K562 (cell line): ENCODE measurements around the gene AQP9. TPM values are rescaled to one million over a fixed set of nuclear protein-coding genes. Genes with fewer than 3 reads are reported as not detected.
A peak's percentile ranks its signal among the peaks of the same experiment; 100 is the strongest.

Experiments used
- ATAC-seq: fragments of 200-7000 bp; cut with Tn5 transposase; 3 replicates; pipeline ENCODE4 v1.9.1; 2020; ENCODE audit warnings: moderate library complexity
- BruUV-seq: library from RNA; stranded (reverse); fragments of 400-500 nt; replicated peaks from 2 replicates; lab custom pipeline; 2021; lab: Mats Ljungman, UMichigan
- CTCF ChIA-PET: fragments of 300-600 bp; formaldehyde crosslinking; extraction: SDS; loops from one replicate; lab custom pipeline; 2021; ENCODE audit warnings: low intra/inter-chr PET ratio; lab: Yijun Ruan, JAX
- POLR2A ChIA-PET: fragments of 300-600, 350-650 bp; sonication (Branson Sonifier 250); formaldehyde crosslinking; extraction: SDS; loops from one replicate; lab custom pipeline; 2021; ENCODE audit warnings: antibody characterized with exemption, inconsistent platforms; lab: Yijun Ruan, JAX
- DNase-seq, 4 experiments: peaks; one replicate each; pipeline versions ENCODE4 v3.0.0 to v3.0.0-alpha.2; 2011 to 2018; ENCODE audit warnings: low spot score in 3 of 4, mixed read lengths in 3 of 4; ENCODE audit errors: extremely low read depth in 1 of 4
- FAIRE-seq: peaks from 2 replicates; lab custom pipeline; 2011; peaks lifted over from hg19 to GRCh38; lab: Jason Lieb, UNC
- H2AFZ ChIP-seq: 2 replicates; pipeline ENCODE4 v1.6.0; 2011; ENCODE audit warnings: low read depth, low read length, control low read depth, inconsistent platforms
- H3K27ac ChIP-seq: fragments of 200-600 bp; 3 replicates; pipeline ENCODE4 v1.8.0; 2011; ENCODE audit warnings: low read depth, mild to moderate bottlenecking, control low read depth, inconsistent platforms, low read length, moderate library complexity, mixed read lengths; ENCODE audit errors: extremely low read depth
- H3K27me3 ChIP-seq, 2 experiments: fragments of 300-600 bp in 1 of 2; 2 replicates in 1 of 2; 3 replicates in 1 of 2; pipeline versions ENCODE4 v1.6.0 to v1.8.0; 2011; ENCODE audit warnings: inconsistent platforms in 2 of 2, low read length in 2 of 2, mild to moderate bottlenecking in 1 of 2, mixed read lengths in 1 of 2, moderate library complexity in 1 of 2; ENCODE audit not compliant: control insufficient read depth in 2 of 2, insufficient read depth in 2 of 2
- H3K36me3 ChIP-seq: fragments of 300-600 bp; 3 replicates; pipeline ENCODE4 v1.8.0; 2011; ENCODE audit warnings: mild to moderate bottlenecking, low read length, inconsistent platforms; ENCODE audit not compliant: control insufficient read depth, insufficient read depth
- H3K4me1 ChIP-seq, 2 experiments: fragments of 200-600 bp in 1 of 2; replicated peaks in 1 of 2; 2 replicates in 1 of 2; 3 replicates in 1 of 2; pipeline versions ENCODE4 v1.5.1 to v1.8.0; 2011; ENCODE audit warnings: inconsistent platforms in 2 of 2, low read length in 2 of 2, mild to moderate bottlenecking in 1 of 2, mixed read lengths in 1 of 2, moderate library complexity in 1 of 2; ENCODE audit not compliant: control insufficient read depth in 2 of 2, insufficient read depth in 2 of 2
- H3K4me2 ChIP-seq: 2 replicates; pipeline ENCODE4 v1.6.1; 2011; ENCODE audit warnings: low read length, control low read depth, inconsistent platforms, mixed read lengths; ENCODE audit not compliant: insufficient read depth
- H3K4me3 ChIP-seq: fragments of 200-600 bp; sonication (generic), shearing (Covaris generic); 2 replicates; pipeline ENCODE4 v1.5.1; 2016; ENCODE audit warnings: control low read depth, inconsistent platforms
- H3K79me2 ChIP-seq: fragments of 200-600 bp; 3 replicates; pipeline ENCODE4 v1.8.0; 2011; ENCODE audit warnings: low read length, inconsistent platforms; ENCODE audit not compliant: control insufficient read depth, insufficient read depth
- H3K9ac ChIP-seq, 2 experiments: 2 replicates each; pipeline versions ENCODE4 v1.6.0 to v1.6.1; 2011; ENCODE audit warnings: low read depth in 2 of 2, low read length in 2 of 2, control low read depth in 1 of 2, inconsistent platforms in 1 of 2, mild to moderate bottlenecking in 1 of 2, mixed read lengths in 1 of 2; ENCODE audit not compliant: insufficient read depth in 1 of 2
- H3K9me1 ChIP-seq: one replicate; pipeline ENCODE4 v1.6.0; 2011; ENCODE audit warnings: inconsistent platforms, mild to moderate bottlenecking, low read length, moderate library complexity; ENCODE audit not compliant: control insufficient read depth, insufficient read depth
- H3K9me3 ChIP-seq: replicated peaks from 2 replicates; pipeline ENCODE4 v1.5.1; 2011; ENCODE audit warnings: low read depth, low read length, inconsistent platforms; ENCODE audit not compliant: control insufficient read depth, insufficient read depth
- H4K20me1 ChIP-seq: replicated peaks from 2 replicates; pipeline ENCODE4 v1.6.1; 2011; ENCODE audit warnings: low read length, inconsistent platforms, mixed read lengths; ENCODE audit not compliant: control insufficient read depth, insufficient read depth
- BDP1 ChIP-seq: IDR thresholded peaks from 3 replicates; pipeline ENCODE4 v1.6.1; 2011; ENCODE audit not compliant: insufficient read length, insufficient read depth
- CAMTA2 ChIP-seq: fragments of 250-450 bp; sonication (Bioruptor Pico); conservative IDR thresholded peaks from 2 replicates; pipeline ENCODE4 v1.5.1; 2022
- ESRRB ChIP-seq: fragments of 250-450 bp; sonication (Bioruptor Pico); IDR thresholded peaks from 2 replicates; pipeline ENCODE4 v1.5.0; 2020; ENCODE audit warnings: mild to moderate bottlenecking, moderate library complexity, borderline replicate concordance
- MCM3 ChIP-seq: fragments of 450-650 bp; IDR thresholded peaks from 2 replicates; pipeline ENCODE4 v1.6.1; 2016
- NR4A1 ChIP-seq, 2 experiments: fragments of 250-450 bp in 1 of 2; fragments of 450-650 bp in 1 of 2; sonication (Bioruptor Pico) in 1 of 2; IDR thresholded peaks; 2 replicates each; pipeline versions ENCODE4 v1.4.0 to v1.6.1; 2016 to 2020; ENCODE audit warnings: mild to moderate bottlenecking in 2 of 2, missing compliant biosample characterization in 1 of 2, missing genetic modification characterization in 1 of 2, moderate library complexity in 1 of 2
- PRMT5 ChIP-seq: sonication (generic); formaldehyde crosslinking; IDR thresholded peaks from 2 replicates; pipeline ENCODE4 v1.5.0; 2020; ENCODE audit warnings: missing genetic modification reagents
- RBM25 ChIP-seq: fragments of 200-400 bp; formaldehyde crosslinking; IDR thresholded peaks from 2 replicates; pipeline ENCODE4 v1.6.1; 2018; ENCODE audit warnings: low read length, low read depth, moderate library complexity; ENCODE audit not compliant: severe bottlenecking
- SLC30A9 ChIP-seq: fragments of 250-450 bp; sonication (Bioruptor Pico); IDR thresholded peaks from 2 replicates; pipeline ENCODE4 v1.8.0; 2022; ENCODE audit warnings: mild to moderate bottlenecking, moderate library complexity
- SMAD4 ChIP-seq: fragments of 250-450 bp; sonication (Bioruptor Pico); conservative IDR thresholded peaks from 2 replicates; pipeline ENCODE4 v1.8.0; 2021; ENCODE audit warnings: inconsistent platforms, mild to moderate bottlenecking, moderate library complexity
- STAT5A ChIP-seq: IDR thresholded peaks from 2 replicates; pipeline ENCODE4 v1.6.1; 2012; ENCODE audit warnings: low read length, inconsistent platforms, borderline replicate concordance
- TAF1 ChIP-seq: IDR thresholded peaks from 2 replicates; pipeline ENCODE4 v1.6.1; 2011; ENCODE audit warnings: mild to moderate bottlenecking, low read length, moderate library complexity; ENCODE audit not compliant: insufficient read depth, control insufficient read depth, severe bottlenecking; ENCODE audit errors: extremely low read depth
- ZBTB1 ChIP-seq: sonication (generic); formaldehyde crosslinking; IDR thresholded peaks from 2 replicates; pipeline ENCODE4 v1.8.1; 2023; ENCODE audit warnings: missing genetic modification reagents, low read depth, mild to moderate bottlenecking, borderline replicate concordance
- ZBTB17 ChIP-seq: fragments of 450-650 bp; formaldehyde crosslinking; IDR thresholded peaks from 2 replicates; pipeline ENCODE4 v1.4.0; 2020; ENCODE audit warnings: mild to moderate bottlenecking
- ZNF184 ChIP-seq: sonication (generic); formaldehyde crosslinking; IDR thresholded peaks from 2 replicates; pipeline ENCODE4 v1.5.0; 2020; ENCODE audit warnings: missing genetic modification reagents
- ZNF444 ChIP-seq: fragments of 250-450 bp; sonication (Bioruptor Pico); IDR thresholded peaks from 2 replicates; pipeline ENCODE4 v1.4.0; 2020; ENCODE audit warnings: mild to moderate bottlenecking, moderate library complexity
- ZNF695 ChIP-seq: fragments of 450-650 bp; formaldehyde crosslinking; IDR thresholded peaks from 2 replicates; pipeline ENCODE4 v1.4.0; 2020; ENCODE audit warnings: mild to moderate bottlenecking, moderate library complexity
- WGBS: fragments of 100-300 bp; shearing (Covaris generic); methylation state at CpG from one replicate; pipeline ENCODE4 v1.1.6; 2016; ENCODE audit warnings: low coverage, mixed read lengths; ENCODE audit not compliant: insufficient coverage; ENCODE audit errors: missing lambda C conversion rate; 5-methylcytosine and 5-hydroxymethylcytosine counted together
- in situ Hi-C: fragments of 300-500 bp; cut with MboI; formaldehyde crosslinking; loops from 4 replicates; pipeline ENCODE4 v1.15.0; 2018; ENCODE audit warnings: inconsistent platforms, mixed read lengths
- intact Hi-C: fragments of 100-400 bp; cut with micrococcal nuclease; formaldehyde crosslinking; loops from 2 replicates; pipeline ENCODE4 v1.14.2; 2022
- polyA plus RNA-seq, 8 experiments: library from polyadenylated mRNA; depleted of rRNA in 4 of 8; stranded (reverse) in 5 of 8; unstranded in 3 of 8; fragments of >200 nt; fragmentation: Nextera tagmentation in 2 of 8; fragmentation: Illumina TruSeq in 1 of 8; extraction: Ambion mirVana in 2 of 8; extraction: Trizol in 1 of 8; gene quantifications; 2 replicates each; pipeline versions ENCODE4 v1.2.1 to v1.2.3, GENCODE V29; 2011 to 2014; ENCODE audit warnings: inconsistent platforms in 1 of 8, missing spikeins in 1 of 8
- total RNA-seq, 7 experiments: library from RNA; depleted of rRNA in 6 of 7; stranded (reverse); fragments of >200 nt in 6 of 7; fragmentation: Illumina TruSeq in 2 of 7; extraction: Trizol in 2 of 7; gene quantifications; 2 replicates each; pipeline versions ENCODE4 v1.2.1 to v1.2.3, GENCODE V29; 2011 to 2021; ENCODE audit warnings: low replicate concordance in 1 of 7
- TF ChIP-seq, protein P1 (sequence below), 2 experiments: IDR thresholded peaks in 1 of 2; conservative IDR thresholded peaks in 1 of 2; 2 replicates each; pipeline ENCODE4 v1.6.1; 2016; ENCODE audit warnings: low read depth in 2 of 2, mild to moderate bottlenecking in 1 of 2, missing compliant biosample characterization in 1 of 2, missing genetic modification characterization in 1 of 2, moderate library complexity in 1 of 2

AQP9 gene
- total and polyA plus RNA-seq, 9 of the 15 experiments (the other 6 are each of a cell fraction or from before 2014, with no cell fraction given) = 0.04 to 0.33 (median 0.07) TPM; not detected in 4

GRCh38 chr15:58119016-58119415 lies 19.2 kb upstream of the AQP9 start:
- 0 out of 2 replicates have a peak, but pooled peaks cover 2% of the 10 kb centered on the region for H3K9me3 ChIP-seq
- H3K4me2 ChIP-seq = no peak overlapping the region
- H3K36me3 ChIP-seq = no peaks in the 10 kb centered on the region
- ChIA-PET POLR2A (interaction anchor here (1.5 kb wide), 1 partner anchor 8 kb away, joined by 6 read pairs; no protein-coding TSS in a partner anchor), CTCF (no interaction called here)
- no peaks in the 10 kb centered on the region for H3K9me1 ChIP-seq
- FAIRE-seq (no peak), ATAC-seq (no peak), DNase-seq (no peak)
- H3K4me3 ChIP-seq = no peak overlapping the region
- 83% methylated on average over 1 of the region's 1 CpG for WGBS
- no TSS peak for BruUV-seq
- H3K79me2 ChIP-seq = no peaks in the 10 kb centered on the region
- in situ Hi-C loops (no loop called here), intact Hi-C loops (no loop called here)
- peak overlapping the region; percentile 47; the same call in 1 of the 2 replicates for H2AFZ ChIP-seq
- H3K4me1 ChIP-seq = peaks cover 4 to 19% of the 10 kb centered on the region in 2 experiments; a peak in 3 of 5 replicates
- H3K9ac ChIP-seq = no peak overlapping the region
- H3K27me3 ChIP-seq = no peaks in the 10 kb centered on the region
- TF ChIP-seq MCM3 (no peak), BDP1 (no peak), TAF1 (no peak), ZNF184 (CRISPR knock-in tag) (no peak), ZNF695 (no peak), NR4A1 (CRISPR knock-in tag; IDR thresholded peaks at IDR 0.05) (no peak), NR4A1 (tag; IDR thresholded peaks at IDR 0.05) (no peak), SMAD4 (CRISPR knock-in tag) (no peak), ZBTB17 (CRISPR knock-in tag) (no peak), STAT5A (no peak), SLC30A9 (no peak), ZBTB1 (no peak), ESRRB (no peak), RBM25 (no peak), PRMT5 (CRISPR knock-in tag) (no peak), ZNF444 (CRISPR knock-in tag) (no peak), CAMTA2 (CRISPR knock-in tag) (no peak)
- TF ChIP-seq, protein P1, sequence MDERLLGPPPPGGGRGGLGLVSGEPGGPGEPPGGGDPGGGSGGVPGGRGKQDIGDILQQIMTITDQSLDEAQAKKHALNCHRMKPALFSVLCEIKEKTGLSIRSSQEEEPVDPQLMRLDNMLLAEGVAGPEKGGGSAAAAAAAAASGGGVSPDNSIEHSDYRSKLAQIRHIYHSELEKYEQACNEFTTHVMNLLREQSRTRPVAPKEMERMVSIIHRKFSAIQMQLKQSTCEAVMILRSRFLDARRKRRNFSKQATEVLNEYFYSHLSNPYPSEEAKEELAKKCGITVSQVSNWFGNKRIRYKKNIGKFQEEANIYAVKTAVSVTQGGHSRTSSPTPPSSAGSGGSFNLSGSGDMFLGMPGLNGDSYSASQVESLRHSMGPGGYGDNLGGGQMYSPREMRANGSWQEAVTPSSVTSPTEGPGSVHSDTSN (CRISPR knock-in tag; IDR thresholded peaks at IDR 0.05; ENCODE audit: low read depth) = no peak
- TF ChIP-seq, protein P1 (tag; conservative IDR thresholded peaks at IDR 0.05; ENCODE audit: low read depth) = no peak
- H4K20me1 ChIP-seq = no peaks in the 10 kb centered on the region
- no peak overlapping the region for H3K27ac ChIP-seq
